Loucy (cell line): ENCODE data around the gene CAMTA1.

Experiments used
- CTCF ChIP-seq: fragments of 200-600 bp; sonication (generic); conservative IDR thresholded peaks from 2 replicates; pipeline ENCODE4 v1.5.1; 2014; ENCODE audit warnings: mild to moderate bottlenecking, antibody characterized with exemption, low read length
- EZH2phosphoT487 ChIP-seq: fragments of 200-600 bp; IDR thresholded peaks from 2 replicates; pipeline ENCODE4 v1.6.1; 2018; ENCODE audit warnings: antibody characterized with exemption, mild to moderate bottlenecking, moderate library complexity, borderline replicate concordance

GRCh38 chr1:7320661-7321060, 535.4 kb downstream of the CAMTA1 start:
- TF ChIP-seq CTCF = no peak
- no peak for TF ChIP-seq EZH2phosphoT487
